SHP77 (cell line): ENCODE data around the gene GNA12.
"Not testable (repeated sequence)": the region's sequence is repeated elsewhere in the genome, so short reads cannot be mapped to it uniquely, and the experiment has no call there.

Experiments
- DNase-seq, 2 experiments: peaks; one replicate each; lab custom pipeline; 2025; lab: John Stamatoyannopoulos, UW

Gene GNA12

DNA sequence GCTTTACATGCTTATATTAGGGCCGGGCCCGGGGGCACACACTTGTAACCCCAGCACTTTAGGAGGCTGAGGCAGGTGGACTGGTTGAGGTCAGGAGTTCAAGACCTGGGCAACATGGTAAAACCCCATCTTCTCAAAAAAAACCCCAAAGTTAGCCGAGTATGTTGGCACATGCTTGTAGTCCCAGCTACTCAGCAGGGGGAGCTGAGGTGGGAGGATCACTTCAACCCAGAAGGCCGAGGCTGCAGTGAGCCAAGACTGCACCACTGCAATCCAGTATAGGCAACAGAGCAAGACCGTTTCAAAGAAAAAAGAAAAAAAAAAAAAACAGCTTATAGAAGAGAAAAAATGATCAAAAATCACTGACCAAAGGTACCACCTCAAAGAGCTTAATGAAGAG is 93.0 kb downstream of the GNA12 start:
- DNase-seq: no peak

DNA sequence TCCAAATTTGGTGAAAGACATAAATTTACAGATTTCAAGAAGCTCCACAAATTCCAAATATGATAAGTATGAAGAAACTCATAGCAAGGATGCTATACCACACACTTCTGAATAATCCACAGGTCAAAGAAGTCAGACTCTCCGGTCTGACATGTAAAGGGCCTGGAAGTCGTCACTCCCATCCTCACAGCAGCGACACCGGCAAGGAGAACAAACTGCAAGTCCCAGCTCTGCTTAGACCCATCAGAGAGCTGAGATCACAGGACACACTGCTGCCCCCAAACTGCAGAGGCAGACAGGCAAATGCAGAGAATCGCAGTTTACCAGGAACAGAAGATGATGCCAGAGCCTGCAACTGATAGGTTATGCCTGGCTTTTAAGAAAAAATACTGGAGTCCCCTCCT is 94.1 kb downstream of the GNA12 start:
- no peak for DNase-seq

DNA sequence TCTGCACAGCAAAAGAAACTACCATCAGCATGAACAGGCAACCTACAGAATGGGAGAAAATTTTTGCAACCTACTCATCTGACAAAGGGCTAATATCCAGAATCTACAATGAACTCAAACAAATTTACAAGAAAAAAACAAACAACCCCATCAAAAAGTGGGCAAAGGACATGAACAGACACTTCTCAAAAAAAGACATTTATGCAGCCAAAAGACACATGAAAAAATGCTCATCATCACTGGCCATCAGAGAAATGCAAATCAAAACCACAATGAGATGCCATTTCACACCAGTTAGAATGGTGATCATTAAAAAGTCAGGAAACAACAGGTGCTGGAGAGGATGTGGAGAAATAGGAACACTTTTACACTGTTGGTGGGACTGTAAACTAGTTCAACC is 95.4 kb downstream of the GNA12 start:
- not testable (repeated sequence) for DNase-seq

DNA sequence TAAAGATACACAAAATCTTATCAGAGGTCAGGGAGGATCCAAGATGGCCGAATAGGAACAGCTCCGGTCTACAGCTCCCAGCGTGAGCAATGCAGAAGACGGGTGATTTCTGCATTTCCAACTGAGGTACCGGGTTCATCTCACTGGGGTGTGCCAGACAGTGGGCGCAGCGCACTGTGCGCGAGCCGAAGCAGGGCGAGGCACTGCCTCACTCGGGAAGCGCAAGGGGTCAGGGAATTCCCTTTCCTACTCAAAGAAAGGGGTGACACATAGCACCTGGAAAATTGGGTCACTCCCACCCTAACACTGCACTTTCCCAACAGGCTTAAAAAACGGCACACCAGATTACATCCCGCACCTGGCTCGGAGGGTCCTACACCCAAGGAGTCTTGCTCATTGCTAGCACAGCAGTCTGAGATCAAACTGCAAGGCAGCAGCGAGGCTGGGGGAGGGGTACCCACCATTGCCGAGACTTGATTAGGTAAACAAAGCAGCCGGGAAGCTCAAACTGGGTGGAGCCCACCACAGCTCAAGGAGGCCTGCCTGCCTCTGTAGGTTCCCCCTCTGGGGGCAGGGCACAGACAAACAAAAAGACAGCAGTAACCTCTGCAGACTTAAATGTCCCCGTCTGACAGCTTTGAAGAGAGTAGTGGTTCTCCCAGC is 100.5 kb downstream of the GNA12 start:
- DNase-seq: not testable (repeated sequence)

DNA sequence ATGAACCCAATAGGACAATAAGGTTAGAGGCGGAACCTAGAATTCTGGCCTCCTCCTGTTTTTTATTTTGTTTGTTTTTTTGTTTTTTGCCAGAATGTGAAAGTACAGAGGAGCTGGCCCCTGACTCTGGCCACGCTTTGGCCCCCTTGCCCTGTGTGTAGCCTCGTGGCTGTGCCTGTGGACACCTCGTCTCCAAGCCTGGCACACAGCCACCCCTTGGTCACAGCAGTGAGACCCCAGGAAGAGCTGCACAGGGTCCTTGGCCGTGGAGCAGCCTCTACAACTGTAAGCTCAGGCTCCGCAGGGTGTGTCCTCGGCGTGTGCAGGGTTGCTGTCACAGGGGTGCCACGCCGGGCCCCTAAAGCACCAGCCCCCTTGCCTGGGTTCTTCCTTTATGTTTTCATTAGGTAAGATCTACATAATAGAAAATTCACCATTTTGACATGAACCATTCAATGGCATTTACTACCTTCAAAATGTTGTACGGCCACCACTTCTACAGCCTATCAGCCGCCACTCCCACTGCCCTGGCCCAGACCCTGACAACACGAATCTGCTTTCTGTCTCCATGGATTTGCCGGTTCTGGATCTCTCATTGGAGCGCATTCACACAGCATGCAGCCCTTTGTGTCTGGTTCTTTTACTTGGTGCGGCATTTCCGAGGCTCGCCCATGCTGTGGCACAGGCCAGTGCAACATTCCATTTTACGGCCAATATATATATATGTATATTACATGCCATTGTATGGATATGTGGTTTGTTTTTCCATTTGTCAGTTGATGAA is 105.2 kb downstream of the GNA12 start:
- DNase-seq: no peak

DNA sequence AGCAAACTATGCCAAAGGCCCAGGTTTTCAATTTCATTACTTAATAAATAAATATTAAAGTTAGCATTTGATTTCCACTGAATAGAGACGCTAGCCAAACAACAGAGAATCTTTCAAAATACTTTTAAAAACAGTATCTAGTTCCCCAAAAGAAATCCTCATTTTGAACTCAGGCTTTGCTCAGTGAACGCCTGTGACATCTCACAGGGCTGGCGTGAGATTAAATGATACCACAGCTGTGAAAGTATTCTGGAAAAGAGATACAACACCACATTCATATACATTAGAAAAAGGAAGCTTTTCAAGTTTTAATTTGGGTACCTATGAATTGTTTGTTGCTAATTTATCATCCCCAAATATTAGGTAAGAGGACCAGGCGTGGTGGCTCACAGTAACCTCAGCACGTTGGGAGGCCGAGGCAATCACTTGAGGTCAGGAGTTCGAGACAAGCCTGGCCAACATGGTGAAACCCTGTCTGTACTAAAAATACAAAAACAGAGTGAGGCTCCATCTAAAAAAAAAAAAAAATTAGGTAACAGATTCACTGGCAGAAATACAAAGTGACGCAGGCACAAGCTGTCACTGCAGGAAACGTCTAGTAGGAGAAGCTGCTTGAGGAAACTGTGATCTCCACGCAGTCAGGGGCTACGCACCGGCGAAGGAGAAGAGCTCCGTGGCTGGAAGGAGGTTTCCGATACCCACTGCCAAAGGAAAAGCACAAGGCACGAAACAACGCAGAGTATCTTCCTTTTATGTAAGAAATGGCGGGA is 106.2 kb downstream of the GNA12 start:
- no peak for DNase-seq

DNA sequence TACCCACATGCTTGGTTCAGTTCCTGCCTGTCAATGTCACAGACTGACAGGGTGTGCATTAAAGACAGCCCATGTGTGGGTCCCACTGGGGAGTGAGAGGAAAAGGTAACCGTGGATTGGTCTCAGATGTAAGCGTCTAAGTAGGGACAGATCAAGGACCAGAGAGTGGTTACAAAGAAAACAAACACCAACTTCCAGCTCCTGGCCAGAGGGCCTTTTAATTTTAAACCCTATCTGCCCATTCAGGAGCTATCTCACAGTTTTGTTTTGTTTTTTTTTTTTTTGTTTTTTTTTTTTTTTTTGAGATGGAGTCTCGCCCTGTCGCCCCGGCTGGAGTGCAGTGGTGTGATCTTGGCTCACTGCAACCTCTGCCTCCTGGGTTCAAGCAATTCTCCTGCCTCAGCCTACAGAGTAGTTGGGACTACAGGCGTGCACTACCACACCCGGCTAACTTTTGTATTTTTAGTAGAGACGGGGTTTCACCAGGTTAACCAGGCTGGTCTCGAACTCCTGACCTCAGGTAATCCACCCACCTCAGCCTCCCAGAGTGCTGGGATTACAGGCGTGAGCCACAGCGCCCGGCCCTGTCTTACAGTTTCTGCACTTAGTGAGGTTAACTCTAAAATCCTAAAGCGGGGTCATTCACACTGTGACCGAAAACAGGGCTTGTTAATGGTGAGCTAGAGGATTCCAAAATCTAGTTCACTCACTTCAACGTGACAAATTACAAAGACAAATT is 106.9 kb downstream of the GNA12 start:
- not testable (repeated sequence) for DNase-seq

DNA sequence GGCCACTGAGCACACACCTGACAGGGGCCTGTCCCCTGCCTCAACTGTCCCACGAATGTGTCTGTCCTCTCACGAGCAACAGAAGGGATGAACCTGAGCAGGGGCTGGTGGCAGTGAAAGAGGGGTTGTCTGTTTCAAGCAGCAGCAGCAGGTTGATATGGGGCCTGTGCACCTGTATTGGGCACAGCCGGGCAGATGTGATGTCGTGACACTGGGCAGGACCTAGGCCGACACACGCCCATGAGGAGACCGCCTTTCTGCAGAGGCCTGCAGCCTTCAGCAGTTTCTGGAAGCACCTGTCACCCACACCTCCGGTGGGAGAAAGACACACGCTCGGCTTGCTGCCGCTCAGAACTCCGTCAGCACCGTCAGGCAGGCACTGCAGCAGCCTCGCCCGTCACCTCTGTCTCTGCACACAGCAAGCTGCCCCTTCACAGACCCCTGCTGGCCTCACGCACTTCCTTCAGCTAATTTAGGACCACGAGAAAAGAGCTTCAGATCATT is 107.6 kb downstream of the GNA12 start:
- DNase-seq: no peak

DNA sequence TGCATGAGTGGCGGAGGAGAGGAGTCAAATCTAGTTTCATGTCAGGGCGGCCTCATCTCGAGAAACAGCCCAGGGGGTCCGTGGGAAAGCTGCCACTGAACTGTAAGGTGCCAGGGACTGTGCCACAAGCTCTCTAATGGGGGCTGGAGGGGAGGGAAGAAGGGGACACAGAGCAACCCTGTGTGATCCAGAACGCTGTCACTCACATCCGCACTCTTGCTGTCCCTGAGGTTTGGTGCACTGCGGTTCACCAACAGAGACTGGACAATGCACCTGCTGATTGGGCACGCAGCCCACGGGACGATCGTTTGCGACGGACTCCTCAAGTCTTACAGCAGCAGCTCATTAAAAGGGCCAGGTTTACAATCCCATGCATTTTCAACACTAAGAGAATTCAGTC is 108.4 kb downstream of the GNA12 start:
- peak in 1 of 2 experiments; percentile 53 for DNase-seq

DNA sequence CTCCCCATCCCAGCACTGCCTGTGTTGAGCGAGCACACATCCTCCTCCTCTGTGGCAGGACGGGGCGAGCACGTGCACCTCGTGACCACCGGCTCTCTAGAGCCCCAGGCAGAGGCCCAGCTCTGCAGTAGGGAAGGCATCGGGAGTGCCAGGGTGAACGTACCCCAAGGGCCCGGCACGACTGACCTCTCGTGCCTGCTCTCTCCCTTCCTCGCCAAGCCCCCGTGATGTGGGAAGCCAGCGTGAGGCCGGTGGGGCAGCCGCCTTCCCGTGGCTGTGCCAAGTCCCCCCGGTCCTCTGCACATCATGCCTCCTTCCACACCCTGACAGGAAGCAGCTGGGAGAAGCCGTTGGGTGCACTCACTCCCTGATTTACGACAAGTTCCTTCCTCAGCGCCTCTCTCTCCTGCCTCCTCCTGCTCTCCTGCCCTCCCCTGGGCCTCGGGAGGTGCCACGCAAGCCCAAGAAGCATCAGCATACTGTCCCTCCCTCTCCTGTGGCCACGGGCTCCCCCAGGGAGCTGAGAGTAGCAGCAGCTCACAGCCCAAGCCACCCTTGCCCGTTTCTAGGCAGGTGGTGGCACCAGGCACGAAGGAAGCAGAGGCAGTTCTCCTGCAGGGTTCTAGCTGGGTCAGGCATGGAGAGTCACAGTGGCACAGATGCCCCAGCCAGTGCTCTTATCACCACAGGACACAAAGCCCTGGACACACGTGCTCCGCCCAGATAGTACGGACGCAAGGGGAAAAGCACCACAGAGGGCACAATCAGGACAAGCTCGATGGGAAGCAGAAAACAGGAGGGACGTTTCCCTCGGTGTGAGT is 109.1 kb downstream of the GNA12 start:
- DNase-seq: peak; percentile 78 to 80

DNA sequence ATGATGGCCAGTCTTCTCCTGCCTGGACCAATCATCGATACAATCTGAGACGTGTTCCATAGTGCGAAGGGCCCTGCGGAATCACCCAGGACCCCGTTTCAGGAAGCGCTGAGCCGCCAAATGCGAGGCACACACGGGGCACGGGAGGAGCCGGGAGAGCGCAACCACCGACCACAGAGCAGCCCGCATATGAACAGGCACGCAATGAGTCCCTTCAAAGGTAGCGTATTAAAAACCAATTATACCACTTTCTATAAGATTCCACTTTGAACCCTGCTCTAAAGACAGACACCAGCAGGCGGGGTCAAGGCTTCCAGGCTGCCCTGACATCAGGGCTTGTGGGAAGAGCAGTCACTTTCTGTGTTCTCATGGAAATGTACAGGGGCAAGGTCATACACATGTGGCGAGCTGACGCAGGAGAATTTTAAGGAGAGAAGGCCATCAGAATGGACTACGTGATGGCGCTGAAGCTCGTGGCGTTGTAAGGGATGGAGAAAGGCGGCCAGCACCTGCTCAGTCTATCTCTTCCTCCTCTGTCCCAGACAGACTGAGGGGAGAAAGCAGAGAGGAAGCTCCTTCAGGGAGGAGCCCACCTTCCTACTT is 109.9 kb downstream of the GNA12 start:
- DNase-seq: no peak

DNA sequence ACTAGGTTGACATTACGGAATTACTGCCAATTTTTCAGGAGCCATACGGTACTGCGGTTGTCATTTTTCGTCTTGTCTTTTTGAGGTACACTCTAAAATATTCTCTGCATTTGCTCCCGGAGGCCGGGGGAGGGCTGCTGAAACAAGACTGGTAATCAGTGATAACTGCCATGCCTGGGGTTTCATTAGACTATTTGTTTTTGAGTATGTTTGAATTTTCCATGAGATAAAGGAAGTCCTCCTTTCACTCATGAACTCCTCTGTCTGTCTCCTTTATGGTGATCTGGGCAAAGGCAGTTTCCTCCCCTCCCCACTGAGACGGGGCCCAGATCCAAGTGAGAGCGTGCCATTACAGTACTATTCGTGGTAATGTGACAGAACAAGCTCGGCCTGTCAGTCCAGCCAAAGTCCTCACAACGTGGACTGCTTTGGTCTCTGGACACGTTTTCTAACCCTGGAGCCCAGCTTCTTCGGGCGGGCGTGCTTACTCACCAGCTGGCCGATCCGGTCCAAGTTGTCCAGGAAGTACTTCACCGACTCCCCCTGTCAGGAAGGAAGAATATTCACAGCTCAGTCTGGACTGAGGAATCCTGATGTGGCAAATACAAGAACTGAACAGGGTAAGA is 111.0 kb downstream of the GNA12 start:
- no peak for DNase-seq

DNA sequence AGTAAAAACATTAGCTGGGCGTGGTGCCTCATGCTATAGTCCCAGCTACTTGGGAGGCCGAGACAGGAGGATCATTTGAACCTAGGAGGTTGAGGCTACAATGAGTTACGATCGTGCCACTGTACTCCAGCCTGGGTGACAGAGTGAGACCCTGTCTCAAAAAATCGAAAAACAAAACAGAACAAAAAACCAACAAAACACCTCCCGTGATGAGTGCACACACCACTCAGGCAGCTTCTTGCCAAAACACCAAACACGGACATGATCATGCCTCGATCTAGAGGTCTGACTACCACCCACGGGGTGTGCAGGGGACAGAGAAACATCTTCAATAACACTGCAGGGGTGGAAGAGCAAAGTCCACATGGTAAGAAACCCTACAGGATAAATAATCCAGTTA is 111.7 kb downstream of the GNA12 start:
- no peak for DNase-seq

DNA sequence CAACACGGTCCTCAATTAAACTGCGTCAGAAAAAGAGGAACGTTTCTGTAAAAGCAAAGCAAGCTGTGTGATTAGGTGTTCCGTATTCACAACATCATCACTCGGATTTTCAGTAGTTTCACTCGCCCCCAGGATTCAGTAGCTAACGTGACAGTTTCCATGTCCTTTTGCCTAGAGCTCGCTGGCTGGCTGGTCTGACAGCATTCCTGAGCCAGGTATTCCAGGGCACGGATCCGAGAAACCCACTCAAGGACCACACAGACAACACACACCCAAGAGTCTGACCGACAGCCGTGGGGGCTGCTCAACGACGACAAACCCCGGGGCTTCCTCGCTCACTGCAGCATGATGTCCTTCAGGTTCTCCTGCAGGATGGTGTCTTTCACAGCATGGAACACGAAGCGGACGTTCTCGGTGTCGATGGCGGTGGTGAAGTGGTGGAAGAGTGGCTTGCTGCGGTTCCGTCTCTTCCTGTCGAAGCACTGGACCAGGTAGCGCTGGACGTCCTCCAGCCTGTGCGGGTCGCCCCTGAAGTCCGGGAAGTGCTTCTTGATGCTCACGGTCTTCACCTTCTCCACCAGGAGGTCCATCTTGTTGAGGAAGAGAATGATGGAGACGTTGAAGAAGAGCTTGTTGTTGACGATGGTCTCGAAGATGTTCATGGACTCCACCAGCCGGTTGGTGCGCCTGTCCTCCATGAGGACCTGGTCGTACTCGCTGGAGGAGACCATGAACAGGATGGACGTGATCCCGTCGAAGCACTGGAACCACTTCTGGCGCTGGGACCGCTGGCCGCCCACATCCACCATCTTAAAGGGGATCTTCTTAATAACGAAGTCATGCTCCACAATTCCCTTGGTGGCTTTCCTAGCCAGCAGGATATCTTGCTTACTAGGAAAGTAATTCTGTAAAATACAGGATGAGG is 113.0 kb downstream of the GNA12 start:
- DNase-seq: no peak

DNA sequence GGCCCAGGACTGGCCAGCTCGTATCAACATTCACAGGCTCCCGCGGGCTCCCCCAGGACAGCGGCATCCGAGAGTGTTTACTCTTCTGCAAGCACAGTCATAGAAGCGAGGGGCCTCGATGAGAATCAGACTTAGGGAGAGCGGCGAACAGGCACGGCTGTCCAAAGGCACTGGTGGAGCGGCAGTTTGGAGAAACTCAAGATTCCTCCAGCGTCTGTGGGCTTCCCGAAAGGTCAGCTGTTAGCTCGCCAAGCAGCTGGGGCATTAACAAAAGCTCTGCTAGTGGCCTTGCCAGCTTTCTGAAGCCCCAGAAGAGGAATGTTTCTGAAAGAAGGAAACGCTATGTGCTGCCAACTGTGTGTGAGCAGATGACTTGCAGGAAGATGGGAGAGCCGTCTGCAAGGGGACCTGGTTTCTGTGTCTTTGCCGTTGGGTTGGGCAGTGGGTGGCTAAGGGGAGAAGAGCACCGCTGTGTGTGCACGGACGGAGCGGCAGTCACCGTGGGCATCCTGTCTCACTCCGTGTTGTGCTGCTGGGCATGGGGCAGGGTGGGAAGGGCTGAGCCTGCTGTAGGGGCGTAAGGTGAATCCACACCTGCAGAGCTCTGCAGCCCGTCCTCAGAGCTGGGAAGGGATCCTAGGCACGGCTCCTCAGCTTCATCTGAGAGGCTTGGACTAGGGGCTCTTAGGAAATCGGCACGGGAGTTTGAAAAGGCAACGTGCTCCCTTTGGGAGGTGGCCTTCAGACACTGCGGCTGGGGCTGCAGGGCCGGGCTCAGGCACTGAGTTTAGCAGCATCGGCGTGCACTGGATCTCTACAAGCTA is 114.0 kb downstream of the GNA12 start:
- no peak for DNase-seq

DNA sequence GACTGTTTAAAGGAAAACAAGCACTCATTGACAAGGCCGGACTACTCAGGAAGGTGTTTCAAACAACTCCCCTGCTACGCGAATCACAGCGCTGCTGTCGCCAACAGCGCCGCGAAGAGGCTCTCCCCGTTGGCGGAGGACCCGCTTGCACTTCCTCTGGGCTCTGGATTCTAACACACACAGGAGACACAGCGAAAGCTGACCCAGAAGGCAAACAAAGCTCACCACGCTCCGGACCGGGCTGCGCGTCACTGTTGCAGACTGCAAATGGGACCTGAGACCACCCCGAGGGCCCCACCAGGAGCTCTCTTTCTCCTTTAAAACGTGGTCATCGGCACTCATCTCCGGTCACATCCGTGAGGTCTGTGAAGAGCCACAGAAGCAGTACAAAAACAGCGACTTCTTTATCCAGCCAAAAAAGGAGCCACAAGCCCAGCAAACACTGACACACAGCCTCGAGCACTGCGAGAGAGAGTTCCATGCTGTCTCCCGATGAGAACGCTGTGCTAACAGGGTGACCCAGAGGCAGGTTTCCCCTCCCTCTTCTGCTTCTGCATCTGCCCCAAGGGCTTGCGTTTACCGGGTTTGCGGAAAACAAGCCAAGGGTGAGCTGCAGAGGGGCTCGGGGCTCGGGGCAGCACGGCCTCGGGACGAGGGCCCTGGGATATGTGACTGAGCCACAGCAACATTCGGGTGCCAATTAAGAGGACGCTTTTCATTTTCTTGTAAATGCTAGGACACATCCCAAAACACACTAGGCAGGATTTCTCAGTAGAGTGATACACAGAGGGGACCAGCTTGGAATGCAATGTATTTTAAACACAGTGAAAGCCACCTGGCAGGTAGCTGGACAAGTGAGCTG is 114.8 kb downstream of the GNA12 start:
- DNase-seq: no peak

DNA sequence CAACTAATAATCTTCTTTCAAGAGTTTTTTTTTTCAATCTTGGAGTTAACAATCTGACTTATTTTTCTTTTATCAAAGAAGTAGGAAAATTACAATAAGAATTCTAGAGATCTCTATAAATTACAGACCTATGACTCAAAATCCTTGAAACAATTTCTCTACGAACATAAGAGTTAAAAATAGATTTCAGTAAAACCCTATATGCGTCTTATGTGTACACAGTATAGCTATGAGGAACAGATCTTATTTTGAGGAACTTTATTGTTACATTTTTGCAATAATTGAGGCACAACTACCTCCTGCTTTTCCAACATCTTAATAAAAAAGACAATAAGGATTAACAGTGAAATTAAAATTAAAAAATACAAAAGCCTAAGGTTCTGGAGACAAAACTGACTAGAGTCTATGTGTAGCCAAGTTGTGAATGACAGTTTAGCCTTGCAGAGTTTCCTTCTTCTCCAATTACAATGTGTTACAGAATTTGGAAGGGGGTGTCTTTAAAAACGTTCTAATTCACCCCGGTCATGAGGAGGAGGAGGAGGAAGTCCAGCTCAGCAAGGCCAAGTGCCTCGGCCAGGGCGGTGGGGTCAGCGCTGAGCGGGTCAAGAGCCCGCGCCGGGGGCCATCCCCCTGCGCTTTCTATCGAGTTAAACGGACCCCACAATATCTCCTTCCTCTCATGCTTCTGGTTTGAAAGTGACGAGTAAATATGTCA is 115.6 kb downstream of the GNA12 start:
- DNase-seq: no peak
